ENCODE results near the gene RIOX2. TPM values are rescaled to one million over a fixed set of nuclear protein-coding genes. Genes with fewer than 3 reads are reported as not detected.

RIOX2 gene
- polyA plus RNA-seq, 1 donor from 2014 or later = 0.48 TPM

- Histone ChIP-seq H3K27ac (ENCODE audit: low read length) (no peak overlapping the region), H3K4me2 (ENCODE audit: low read length) (no peak overlapping the region), H3K9me2 (ENCODE audit: insufficient read depth, low read length) (no peaks in the 10 kb centered on the region), H2AFZ (ENCODE audit: low read depth, low read length) (no peak overlapping the region), H4K20me1 (ENCODE audit: insufficient read depth) (no peaks in the 10 kb centered on the region), H3K79me2 (replicated peaks; ENCODE audit: insufficient read depth, low read length) (no peaks in the 10 kb centered on the region), H3K9ac (ENCODE audit: low read length) (no peak overlapping the region), H3K9me3 (ENCODE audit: low read length) (no peaks in the 10 kb centered on the region), H3K27me3 (ENCODE audit: insufficient read depth, low read depth, low read length) (no peaks in the 10 kb centered on the region), H3F3A (ENCODE audit: insufficient read depth, low read length, poor library complexity, severe bottlenecking) (no peaks in the 10 kb centered on the region), H3K4me3 (ENCODE audit: low read length) (no peak overlapping the region), H3K36me3 (ENCODE audit: insufficient read depth, low read length) (no peaks in the 10 kb centered on the region)
- TF ChIP-seq MXI1 (conservative IDR thresholded peaks at IDR 0.05; ENCODE audit: poor library complexity, severe bottlenecking) (no peak), REST (IDR thresholded peaks at IDR 0.05; ENCODE audit: borderline replicate concordance) (no peak), RAD21 (conservative IDR thresholded peaks at IDR 0.05) (no peak), CTCF (IDR thresholded peaks at IDR 0.05; ENCODE audit: poor library complexity, severe bottlenecking) (no peak), EZH2 (IDR thresholded peaks at IDR 0.05; ENCODE audit: borderline replicate concordance, insufficient read depth, low read length, poor library complexity, severe bottlenecking) (no peak), EP300 (conservative IDR thresholded peaks at IDR 0.05; ENCODE audit: poor library complexity, severe bottlenecking) (no peak), SMC3 (conservative IDR thresholded peaks at IDR 0.05; ENCODE audit: poor library complexity) (no peak), POLR2AphosphoS5 (IDR thresholded peaks at IDR 0.05) (no peak), TAF1 (IDR thresholded peaks at IDR 0.05; ENCODE audit: low read depth) (no peak)
These were observed 11.8 kb upstream of the RIOX2 start for GRCh38 chr3:97983933-97984491.

- TF ChIP-seq EZH2 (IDR thresholded peaks at IDR 0.05; ENCODE audit: borderline replicate concordance, insufficient read depth, low read length, poor library complexity, severe bottlenecking) (no peak), POLR2AphosphoS5 (IDR thresholded peaks at IDR 0.05) (no peak), REST (IDR thresholded peaks at IDR 0.05; ENCODE audit: borderline replicate concordance) (no peak), SMC3 (conservative IDR thresholded peaks at IDR 0.05; ENCODE audit: poor library complexity) (no peak), EP300 (conservative IDR thresholded peaks at IDR 0.05; ENCODE audit: poor library complexity, severe bottlenecking) (no peak), RAD21 (conservative IDR thresholded peaks at IDR 0.05) (no peak), CTCF (IDR thresholded peaks at IDR 0.05; ENCODE audit: poor library complexity, severe bottlenecking) (no peak)
- no peak overlapping the region for H3K4me2 ChIP-seq (ENCODE audit: low read length)
- no peak overlapping the region for H3K27ac ChIP-seq (ENCODE audit: low read length)
- H4K20me1 ChIP-seq (ENCODE audit: insufficient read depth) = no peaks in the 10 kb centered on the region
- H3K79me2 ChIP-seq (replicated peaks; ENCODE audit: insufficient read depth, low read length) = no peaks in the 10 kb centered on the region
- H2AFZ ChIP-seq (ENCODE audit: low read depth, low read length) = no peak overlapping the region
- no peak overlapping the region for H3K4me3 ChIP-seq (ENCODE audit: low read length)
- no peaks in the 10 kb centered on the region for H3K9me2 ChIP-seq (ENCODE audit: insufficient read depth, low read length)
- no peaks in the 10 kb centered on the region for H3F3A ChIP-seq (ENCODE audit: insufficient read depth, low read length, poor library complexity, severe bottlenecking)
- no peaks in the 10 kb centered on the region for H3K36me3 ChIP-seq (ENCODE audit: insufficient read depth, low read length)
- H3K9ac ChIP-seq (ENCODE audit: low read length) = no peak overlapping the region
- H3K9me3 ChIP-seq (ENCODE audit: low read length) = no peaks in the 10 kb centered on the region
- H3K27me3 ChIP-seq (ENCODE audit: insufficient read depth, low read depth, low read length) = no peaks in the 10 kb centered on the region
These were observed 9.7 kb upstream of the RIOX2 start for GRCh38 chr3:97981886-97982285.

All from neural cell (in vitro differentiated cells).